Ureter (tissue), 1 donor: Measurements from ENCODE around the gene SETD4. TPM values are rescaled to one million over a fixed set of nuclear protein-coding genes. Genes with fewer than 3 reads are reported as not detected.

ENCODE experiments used
- DNase-seq: peaks from one replicate; pipeline ENCODE4 v3.0.0-alpha.2; 2020; ENCODE audit warnings: low spot score
- total RNA-seq: library from RNA; stranded (reverse); gene quantifications from one replicate; pipeline ENCODE4 v1.2.4, GENCODE V29; 2023
- donor health status: DM: yes; HTN: yes; CAD: no.

The SETD4 gene
- total RNA-seq, 1 donor from 2014 or later = 38.2 TPM

DNA sequence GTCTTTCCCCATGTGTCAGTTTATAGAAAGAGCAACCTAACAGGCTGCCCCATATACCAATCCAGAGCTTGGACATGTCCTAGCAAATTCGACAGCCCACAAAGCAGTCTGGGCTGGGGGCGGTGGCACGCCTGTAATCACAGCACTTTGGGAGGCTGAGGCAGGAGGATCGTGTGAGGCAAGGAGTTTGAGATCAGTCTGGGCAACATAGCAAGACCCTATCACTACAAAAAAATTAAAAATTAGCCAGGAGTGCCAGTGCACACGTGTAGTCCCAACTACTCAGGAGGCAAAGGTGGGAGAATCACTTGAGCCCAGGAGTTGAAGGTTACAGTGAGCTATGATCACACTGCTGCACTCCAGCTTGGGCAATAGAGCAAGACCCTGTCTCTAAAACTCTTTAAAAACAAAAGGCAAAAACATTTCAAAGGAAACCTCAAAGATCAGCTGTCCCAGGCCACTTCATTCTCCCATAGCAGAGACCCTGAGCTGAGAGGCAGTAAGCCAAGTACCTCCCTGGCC lies 54.4 kb downstream of the SETD4 start:
- DNase-seq = no peak

- DNase-seq = no peak
Observed at GRCh38 chr21:36005018-36005417, 55.3 kb downstream of the SETD4 start.

DNA sequence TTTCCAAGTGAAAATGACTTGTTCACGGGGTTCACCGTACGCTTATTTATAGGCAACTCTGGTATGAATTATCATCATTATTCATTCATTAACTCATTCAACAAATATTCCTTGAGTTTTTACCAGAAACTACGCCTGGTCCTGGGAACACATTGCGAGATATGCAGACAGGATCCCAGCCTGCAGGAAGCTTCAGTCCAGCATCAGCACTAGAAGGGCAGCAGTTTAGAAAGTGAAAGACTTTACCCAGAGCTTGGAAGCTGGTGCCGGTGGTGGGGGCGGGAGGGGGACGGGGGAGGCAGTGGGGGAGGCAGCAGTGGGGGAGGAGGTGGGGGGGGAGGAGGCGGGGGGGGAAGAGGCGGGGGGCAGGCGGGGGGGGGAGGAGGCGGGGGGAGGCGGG lies 55.9 kb downstream of the SETD4 start:
- no peak for DNase-seq

DNA sequence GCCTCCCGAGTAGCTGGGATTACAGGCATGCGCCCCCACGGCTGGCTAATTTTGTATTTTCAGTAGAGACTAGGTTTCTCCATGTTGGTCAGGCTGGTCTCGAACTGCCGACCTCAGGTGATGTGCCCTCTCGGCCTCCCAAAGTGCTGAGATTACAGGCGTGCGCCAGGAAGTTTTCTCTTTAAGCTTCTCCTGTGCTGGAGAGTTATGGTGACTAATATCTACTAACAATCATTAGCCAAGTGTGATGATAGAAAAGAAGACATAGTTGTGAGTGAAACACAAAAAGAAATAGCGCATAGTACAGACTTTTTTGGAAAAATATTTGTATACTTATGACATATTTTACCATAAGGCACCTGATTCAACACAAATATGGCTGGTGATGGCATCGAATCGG lies 56.5 kb downstream of the SETD4 start:
- no peak for DNase-seq

GRCh38 chr21:35996217-35996616 lies 64.1 kb downstream of the SETD4 start:
- DNase-seq = no peak

DNA sequence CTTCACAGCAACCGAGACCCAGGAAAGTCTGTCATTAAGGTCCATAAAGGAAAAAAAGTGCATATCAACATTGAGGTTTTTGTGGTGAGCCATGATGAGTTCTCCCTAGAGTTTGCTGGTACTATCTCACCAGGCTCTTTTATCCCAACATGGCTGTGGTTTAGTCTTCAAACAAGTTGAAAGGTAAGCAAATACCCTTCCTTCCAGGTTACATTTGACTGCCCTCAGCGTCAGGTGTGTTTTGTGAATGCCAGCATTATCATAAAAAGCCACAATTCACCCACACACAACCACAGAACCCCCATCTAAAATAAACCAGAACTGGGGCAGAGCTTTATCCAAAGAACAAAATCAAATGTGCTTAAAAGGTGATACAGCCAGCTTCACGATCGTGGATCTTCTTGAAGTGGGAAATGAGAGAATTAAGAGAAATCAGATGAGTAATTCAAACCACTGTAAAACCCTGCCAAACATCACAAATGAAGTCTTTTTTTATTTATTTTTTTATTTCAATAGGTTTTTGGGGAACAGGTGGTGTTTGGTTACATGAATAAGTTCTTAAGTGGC lies 64.7 kb downstream of the SETD4 start:
- DNase-seq = no peak

- no peak for DNase-seq
Observed at GRCh38 chr21:35994613-35995012, 65.7 kb downstream of the SETD4 start.

- no peak for DNase-seq
Observed at GRCh38 chr21:35993875-35994490, 66.3 kb downstream of the SETD4 start.

DNA sequence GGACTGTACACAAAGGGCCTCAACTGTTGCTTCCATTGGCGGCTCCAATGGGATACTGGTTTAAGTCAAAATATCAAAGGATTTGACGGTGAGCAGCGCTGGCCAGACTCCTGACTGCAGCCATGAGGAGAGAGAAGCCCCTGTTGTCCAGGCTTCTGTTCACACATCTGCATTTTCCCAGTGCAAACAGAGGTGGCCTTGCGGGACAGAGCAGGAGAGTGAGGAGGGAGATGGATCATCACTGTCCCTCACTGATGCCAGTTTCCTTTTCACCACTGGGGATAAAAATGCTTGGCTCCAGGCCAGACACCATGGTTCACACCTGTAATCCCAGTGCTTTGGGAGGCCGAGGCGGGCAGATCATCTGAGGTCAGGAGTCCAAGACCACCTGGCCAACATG lies 69.2 kb downstream of the SETD4 start:
- DNase-seq = no peak

DNA sequence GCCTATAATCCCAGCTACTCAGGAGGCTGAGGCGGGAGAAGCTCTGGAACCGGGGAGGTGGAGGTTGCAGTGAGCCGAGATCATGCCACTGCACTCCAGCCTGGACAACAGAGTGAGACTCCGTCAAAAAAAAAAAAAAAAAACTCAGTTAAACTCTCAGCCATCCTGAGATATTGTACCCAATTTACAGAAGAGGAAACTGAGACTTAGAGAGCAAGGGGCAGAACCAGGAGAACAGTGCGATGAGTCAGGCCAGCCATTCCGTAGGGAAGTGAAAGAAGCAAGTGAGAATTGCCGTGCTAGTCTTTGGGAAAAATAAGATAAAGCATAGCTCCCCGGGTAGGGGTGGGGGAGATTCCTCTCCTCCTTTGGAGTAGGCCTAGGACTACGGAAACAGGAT lies 69.7 kb downstream of the SETD4 start:
- no peak for DNase-seq

GRCh38 chr21:35989138-35989735 lies 71.1 kb downstream of the SETD4 start:
- DNase-seq = peak; percentile 45

DNA sequence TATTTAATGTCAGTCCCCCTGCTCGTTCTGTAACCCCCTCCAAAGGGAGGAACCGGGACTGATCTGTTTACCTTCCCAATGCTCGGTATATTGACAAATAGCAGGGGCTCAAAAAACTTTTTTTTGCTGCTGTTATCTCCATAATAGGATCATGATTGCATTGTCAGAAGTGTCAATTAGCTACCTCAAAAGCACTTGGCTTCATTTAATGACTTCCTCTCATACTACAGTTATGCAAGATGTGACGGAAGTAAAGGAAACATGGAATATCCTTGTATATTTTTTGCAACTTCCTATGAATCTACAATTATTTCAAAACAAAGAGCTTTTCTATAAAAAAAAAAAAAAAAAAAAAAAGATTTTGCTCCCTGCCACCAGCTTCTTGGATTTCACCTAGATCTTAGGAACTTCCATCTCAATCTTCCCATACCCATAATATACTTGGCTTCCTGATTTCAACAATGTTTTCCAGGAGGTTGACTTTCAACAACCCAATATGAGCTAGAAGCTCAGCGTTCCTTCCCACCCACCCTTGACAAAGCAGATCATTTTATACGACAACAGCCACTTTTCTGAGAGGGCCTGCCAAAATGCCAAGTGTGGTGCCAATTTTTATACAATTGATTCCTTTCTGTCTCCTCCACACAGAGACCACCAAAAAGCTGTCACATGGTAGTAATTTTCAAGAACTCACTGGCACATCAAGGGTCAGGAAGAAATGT lies 71.7 kb downstream of the SETD4 start:
- no peak for DNase-seq

DNA sequence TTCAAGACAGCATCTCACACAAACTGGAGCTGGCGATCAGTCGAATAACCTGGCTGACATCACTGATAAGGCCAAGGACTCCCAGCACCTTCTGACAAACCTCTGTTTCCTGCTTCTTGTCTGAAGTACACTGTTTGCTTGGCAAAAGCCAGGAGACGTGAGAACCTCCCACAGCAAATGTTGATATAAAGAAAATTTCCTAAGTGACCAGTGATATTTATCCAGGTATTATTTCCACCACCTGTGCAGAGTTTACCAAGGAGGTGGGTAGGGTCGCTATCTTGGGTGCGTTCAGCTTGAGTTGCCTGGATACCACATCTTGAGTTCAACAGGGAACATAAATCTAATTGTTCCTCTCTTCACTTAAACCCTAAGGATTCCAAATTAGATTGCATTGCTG lies 72.9 kb downstream of the SETD4 start:
- DNase-seq = no peak

- DNase-seq = no peak
Observed at GRCh38 chr21:35984654-35985361, 75.5 kb downstream of the SETD4 start.

Other genes starting within 250 kb of the SETD4 start
- gene CBR1, start 9.5 kb upstream of the SETD4 start, total RNA-seq = 44.2 TPM
- gene CBR3, start 74.6 kb upstream of the SETD4 start, total RNA-seq = 1.8 TPM
- gene DOP1B, start 96.3 kb upstream of the SETD4 start, total RNA-seq = 31.0 TPM